ENCODE data around the gene AGBL4.

GRCh38 chr1:48936436-48936835 is 1087.3 kb downstream of the AGBL4 start:
- TF ChIP-seq RARB (CRISPR knock-in tag; IDR thresholded peaks at IDR 0.05) = no peak
- TF ChIP-seq TCF4 (CRISPR knock-in tag; IDR thresholded peaks at IDR 0.05; ENCODE audit: borderline replicate concordance) = no peak
- TF ChIP-seq, protein P1, sequence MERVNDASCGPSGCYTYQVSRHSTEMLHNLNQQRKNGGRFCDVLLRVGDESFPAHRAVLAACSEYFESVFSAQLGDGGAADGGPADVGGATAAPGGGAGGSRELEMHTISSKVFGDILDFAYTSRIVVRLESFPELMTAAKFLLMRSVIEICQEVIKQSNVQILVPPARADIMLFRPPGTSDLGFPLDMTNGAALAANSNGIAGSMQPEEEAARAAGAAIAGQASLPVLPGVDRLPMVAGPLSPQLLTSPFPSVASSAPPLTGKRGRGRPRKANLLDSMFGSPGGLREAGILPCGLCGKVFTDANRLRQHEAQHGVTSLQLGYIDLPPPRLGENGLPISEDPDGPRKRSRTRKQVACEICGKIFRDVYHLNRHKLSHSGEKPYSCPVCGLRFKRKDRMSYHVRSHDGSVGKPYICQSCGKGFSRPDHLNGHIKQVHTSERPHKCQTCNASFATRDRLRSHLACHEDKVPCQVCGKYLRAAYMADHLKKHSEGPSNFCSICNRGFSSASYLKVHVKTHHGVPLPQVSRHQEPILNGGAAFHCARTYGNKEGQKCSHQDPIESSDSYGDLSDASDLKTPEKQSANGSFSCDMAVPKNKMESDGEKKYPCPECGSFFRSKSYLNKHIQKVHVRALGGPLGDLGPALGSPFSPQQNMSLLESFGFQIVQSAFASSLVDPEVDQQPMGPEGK (CRISPR knock-in tag; IDR thresholded peaks at IDR 0.05; ENCODE audit: borderline replicate concordance) = no peak
- TF ChIP-seq ARNTL (CRISPR knock-in tag; IDR thresholded peaks at IDR 0.05; ENCODE audit: borderline replicate concordance, low read depth) = no peak
- no peak for TF ChIP-seq GLIS3 (CRISPR knock-in tag; IDR thresholded peaks at IDR 0.05)
- TF ChIP-seq, protein P2, sequence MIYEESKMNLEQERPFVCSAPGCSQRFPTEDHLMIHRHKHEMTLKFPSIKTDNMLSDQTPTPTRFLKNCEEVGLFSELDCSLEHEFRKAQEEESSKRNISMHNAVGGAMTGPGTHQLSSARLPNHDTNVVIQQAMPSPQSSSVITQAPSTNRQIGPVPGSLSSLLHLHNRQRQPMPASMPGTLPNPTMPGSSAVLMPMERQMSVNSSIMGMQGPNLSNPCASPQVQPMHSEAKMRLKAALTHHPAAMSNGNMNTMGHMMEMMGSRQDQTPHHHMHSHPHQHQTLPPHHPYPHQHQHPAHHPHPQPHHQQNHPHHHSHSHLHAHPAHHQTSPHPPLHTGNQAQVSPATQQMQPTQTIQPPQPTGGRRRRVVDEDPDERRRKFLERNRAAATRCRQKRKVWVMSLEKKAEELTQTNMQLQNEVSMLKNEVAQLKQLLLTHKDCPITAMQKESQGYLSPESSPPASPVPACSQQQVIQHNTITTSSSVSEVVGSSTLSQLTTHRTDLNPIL (CRISPR knock-in tag; IDR thresholded peaks at IDR 0.05; ENCODE audit: low read depth) = no peak
- TF ChIP-seq, protein P3, sequence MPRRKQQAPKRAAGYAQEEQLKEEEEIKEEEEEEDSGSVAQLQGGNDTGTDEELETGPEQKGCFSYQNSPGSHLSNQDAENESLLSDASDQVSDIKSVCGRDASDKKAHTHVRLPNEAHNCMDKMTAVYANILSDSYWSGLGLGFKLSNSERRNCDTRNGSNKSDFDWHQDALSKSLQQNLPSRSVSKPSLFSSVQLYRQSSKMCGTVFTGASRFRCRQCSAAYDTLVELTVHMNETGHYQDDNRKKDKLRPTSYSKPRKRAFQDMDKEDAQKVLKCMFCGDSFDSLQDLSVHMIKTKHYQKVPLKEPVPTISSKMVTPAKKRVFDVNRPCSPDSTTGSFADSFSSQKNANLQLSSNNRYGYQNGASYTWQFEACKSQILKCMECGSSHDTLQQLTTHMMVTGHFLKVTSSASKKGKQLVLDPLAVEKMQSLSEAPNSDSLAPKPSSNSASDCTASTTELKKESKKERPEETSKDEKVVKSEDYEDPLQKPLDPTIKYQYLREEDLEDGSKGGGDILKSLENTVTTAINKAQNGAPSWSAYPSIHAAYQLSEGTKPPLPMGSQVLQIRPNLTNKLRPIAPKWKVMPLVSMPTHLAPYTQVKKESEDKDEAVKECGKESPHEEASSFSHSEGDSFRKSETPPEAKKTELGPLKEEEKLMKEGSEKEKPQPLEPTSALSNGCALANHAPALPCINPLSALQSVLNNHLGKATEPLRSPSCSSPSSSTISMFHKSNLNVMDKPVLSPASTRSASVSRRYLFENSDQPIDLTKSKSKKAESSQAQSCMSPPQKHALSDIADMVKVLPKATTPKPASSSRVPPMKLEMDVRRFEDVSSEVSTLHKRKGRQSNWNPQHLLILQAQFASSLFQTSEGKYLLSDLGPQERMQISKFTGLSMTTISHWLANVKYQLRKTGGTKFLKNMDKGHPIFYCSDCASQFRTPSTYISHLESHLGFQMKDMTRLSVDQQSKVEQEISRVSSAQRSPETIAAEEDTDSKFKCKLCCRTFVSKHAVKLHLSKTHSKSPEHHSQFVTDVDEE (CRISPR knock-in tag; IDR thresholded peaks at IDR 0.05) = no peak
- TF ChIP-seq CSRNP3 (CRISPR knock-in tag; IDR thresholded peaks at IDR 0.05) = no peak
- no peak for TF ChIP-seq ISL1 (CRISPR knock-in tag; IDR thresholded peaks at IDR 0.05)
- TF ChIP-seq ZNF8 (CRISPR knock-in tag; IDR thresholded peaks at IDR 0.05) = no peak
- TF ChIP-seq CSDC2 (CRISPR knock-in tag; IDR thresholded peaks at IDR 0.05) = no peak
